Fibroblast of peridontal ligament (primary cell): Measurements from ENCODE around the gene LYPD6B.

Experiments used
- DNase-seq: peaks from one replicate; pipeline ENCODE4 v3.0.0-alpha.2; 2010; ENCODE audit errors: extremely low read depth

The LYPD6B gene

GRCh38 chr2:149115781-149116180 lies 77.3 kb downstream of the LYPD6B start:
- DNase-seq = no peak

GRCh38 chr2:149119368-149119767 lies 80.9 kb downstream of the LYPD6B start:
- DNase-seq = no peak

- DNase-seq = no peak
These were observed 84.0 kb downstream of the LYPD6B start for GRCh38 chr2:149122516-149122915.

DNA sequence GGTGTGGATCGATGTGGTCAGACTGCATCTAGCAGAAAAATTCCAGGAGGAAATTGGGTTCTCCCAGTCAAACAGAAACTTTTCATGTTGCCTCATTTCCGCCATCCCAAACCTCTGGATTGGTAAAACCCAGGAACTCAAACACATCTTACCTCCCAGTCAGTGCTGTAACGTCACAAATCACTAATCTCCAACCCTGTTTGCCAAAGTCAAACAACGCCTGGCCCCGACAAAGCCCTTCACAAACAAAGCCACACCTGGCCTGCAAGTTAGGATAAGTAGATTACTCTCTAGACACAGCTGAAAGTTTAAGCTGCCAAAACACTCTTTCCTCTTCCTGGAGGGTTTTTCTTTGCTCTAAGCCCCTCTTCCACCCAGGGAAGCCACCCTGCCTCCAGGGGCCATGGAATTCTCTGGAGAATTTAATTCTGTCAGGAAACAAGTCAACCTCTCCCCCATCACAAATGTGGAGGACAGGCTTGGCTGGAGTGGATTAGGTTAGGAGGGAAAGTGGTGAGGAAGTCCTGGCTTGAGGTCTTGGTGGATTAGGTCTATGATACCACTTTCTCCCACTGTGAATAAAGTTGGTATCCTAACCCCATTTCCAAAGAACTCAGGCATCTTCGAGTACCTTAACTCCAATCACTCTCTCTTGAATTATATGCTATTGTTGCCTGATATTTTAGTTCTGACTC lies 86.7 kb downstream of the LYPD6B start:
- no peak for DNase-seq

- DNase-seq = no peak
These were observed 90.9 kb downstream of the LYPD6B start for GRCh38 chr2:149129433-149129832.

GRCh38 chr2:149132339-149132738 lies 93.8 kb downstream of the LYPD6B start:
- peak; percentile 8 for DNase-seq

DNA sequence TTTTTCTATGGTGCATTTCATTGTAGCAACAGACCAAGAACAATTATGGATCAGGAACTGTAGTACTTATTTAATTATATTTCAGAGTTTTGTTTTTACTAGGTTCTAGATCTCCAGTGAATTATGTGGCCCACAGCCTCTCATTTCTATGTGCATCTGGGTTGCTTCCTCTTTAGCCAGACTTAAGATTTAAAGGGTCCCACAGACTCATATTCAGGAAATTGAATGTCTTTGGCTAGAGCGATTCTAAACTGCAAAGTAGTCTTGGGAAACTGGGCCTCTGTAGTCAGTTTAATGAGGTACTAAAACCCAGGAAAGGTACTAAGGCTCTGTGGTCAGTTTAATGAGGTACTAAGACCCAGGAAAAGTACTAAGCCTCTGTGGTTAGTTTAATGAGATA lies 94.4 kb downstream of the LYPD6B start:
- no peak for DNase-seq

DNA sequence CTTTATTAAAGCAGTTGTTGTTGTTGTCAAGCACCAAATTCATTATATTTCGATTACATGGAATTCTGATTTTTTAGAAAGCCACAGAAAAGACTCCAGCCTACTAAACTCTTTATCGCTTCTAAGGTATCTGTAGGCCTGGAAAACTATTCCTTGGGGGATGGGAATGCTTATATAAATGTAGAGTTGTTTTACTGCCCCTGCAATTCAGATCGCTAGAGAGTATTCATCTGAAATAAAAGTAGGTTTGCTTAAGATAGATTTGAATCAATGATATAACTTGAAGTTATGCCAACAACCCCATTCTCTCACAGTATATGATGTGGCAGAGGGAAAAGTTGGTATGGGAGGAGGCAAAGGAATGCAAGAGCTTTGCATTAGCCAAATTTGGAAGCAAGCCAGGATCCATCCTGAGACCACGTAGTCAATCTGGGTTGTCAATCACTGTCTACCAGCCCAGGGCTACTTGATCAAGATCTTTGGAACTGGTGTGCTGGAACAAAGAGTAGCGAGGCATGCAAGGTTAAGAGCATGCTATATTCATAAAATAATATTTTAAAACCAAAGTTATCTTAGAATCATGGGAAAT lies 95.9 kb downstream of the LYPD6B start:
- DNase-seq = no peak

DNA sequence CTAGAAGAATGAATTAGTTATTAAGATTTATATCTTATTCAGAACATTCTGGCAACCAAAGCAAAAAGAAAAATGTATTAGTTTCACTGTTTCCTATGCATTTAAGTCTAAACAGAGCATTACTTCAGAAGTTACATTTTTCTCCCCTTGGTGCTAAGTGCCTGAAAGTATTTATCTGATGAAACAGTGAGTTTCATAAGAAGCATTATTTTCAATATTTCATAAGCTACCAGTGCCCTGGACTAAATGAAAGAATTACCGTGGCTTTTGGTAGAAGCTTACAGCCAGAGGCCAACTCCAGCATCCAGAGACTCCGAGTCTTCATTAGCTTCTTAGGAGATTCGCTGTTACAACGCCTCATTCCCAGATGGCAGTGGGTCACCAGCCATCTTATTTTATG lies 97.6 kb downstream of the LYPD6B start:
- DNase-seq = no peak

- no peak for DNase-seq
These were observed 102.5 kb downstream of the LYPD6B start for GRCh38 chr2:149141046-149141445.

GRCh38 chr2:149143734-149144133 lies 105.2 kb downstream of the LYPD6B start:
- no peak for DNase-seq

- no peak for DNase-seq
These were observed 107.1 kb downstream of the LYPD6B start for GRCh38 chr2:149145314-149146295.

DNA sequence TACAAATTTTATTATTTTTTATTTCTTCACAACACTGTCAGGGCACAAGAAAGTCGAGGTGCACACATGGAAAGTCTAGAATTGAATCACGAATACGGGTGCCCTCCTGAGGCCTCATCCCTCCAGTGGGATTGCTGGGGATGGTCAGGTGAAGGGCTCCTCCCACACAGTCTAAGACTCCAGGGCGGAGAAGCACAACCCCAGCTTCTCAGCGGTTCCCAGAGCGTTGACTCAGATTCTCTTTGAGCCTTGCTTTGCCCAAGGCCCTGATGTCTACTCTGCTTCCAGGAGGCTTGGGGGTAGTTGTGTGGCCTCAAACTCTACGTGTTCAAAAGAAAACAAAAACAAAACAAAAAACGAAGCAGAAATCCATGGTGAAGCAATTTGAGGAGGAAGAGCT lies 108.4 kb downstream of the LYPD6B start:
- DNase-seq = no peak

DNA sequence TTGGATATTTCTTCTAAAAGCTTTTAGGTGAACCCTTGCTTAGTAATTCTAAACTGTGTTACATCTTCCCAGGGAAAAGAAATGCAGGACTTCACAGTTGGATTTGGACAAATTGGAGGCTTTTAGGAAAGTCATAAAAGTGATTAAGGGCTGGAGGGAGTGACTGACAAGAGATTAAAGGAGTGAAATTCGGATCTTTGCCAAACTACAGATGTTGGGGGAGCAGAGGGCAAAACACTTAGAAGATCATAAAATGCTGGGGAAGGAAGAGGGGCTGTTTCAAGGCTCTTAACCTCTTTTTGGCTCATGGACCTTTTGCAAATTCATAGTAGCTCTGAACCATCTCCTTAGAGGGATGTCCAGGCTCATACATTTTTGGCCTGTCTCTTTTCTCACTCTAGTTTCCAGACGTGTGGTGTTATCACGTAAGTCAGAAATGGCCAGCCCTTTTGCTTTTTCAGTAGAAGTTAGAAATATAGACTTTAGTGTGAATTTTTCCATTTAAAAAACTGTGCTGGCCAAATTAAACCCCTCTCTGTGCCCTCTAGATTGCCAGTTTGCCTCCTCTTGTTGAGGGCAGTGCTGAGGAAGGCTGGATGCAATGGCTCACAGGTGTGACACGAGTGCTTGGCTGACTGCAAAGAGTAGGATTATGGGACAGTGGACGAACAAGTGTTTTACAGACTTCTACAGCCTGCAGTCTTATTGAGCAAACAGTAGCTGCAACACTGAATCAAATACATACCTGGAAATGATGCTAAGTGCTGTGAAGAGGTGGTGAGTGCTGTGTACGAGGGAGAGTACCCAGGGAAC lies 109.9 kb downstream of the LYPD6B start:
- no peak for DNase-seq

GRCh38 chr2:149149007-149149297 lies 110.5 kb downstream of the LYPD6B start:
- DNase-seq = no peak

GRCh38 chr2:149152469-149152953 lies 114.0 kb downstream of the LYPD6B start:
- DNase-seq = no peak

GRCh38 chr2:149155196-149155969 lies 116.9 kb downstream of the LYPD6B start:
- no peak for DNase-seq

DNA sequence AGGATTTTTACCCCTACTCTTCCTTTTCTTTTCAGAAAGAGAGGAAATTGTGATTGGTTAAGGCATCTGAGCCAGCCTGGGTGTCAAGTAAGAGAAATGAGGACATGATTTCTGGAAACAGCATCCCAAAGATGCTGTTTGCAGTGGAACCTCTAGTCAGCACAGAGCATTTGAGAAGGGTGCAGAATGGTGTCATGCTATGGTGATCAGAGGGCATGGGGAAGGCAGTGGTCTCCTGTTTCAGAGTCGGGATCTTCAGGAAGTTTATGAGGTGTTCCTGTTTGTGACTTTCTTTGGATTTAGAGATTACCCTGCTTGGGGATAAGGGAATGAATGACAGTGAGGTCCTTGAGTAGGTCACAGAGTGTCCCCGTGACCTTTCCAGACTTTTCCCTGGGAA lies 117.5 kb downstream of the LYPD6B start:
- no peak for DNase-seq

- no peak for DNase-seq
These were observed 118.7 kb downstream of the LYPD6B start for GRCh38 chr2:149156971-149157740.

GRCh38 chr2:149158957-149159356 lies 120.5 kb downstream of the LYPD6B start:
- no peak for DNase-seq
